HUES64 (cell line): Measurements from ENCODE around the gene ZNF700.
A peak's percentile ranks its signal among the peaks of the same experiment; 100 is the strongest.
"Not testable (repeated sequence)": the region's sequence is repeated elsewhere in the genome, so short reads cannot be mapped to it uniquely, and the experiment has no call there.

Source experiments
- H3K27ac ChIP-seq: 2 replicates; pipeline ENCODE4 v1.7.0; 2013; ENCODE audit warnings: low read depth, low read length, inconsistent platforms
- H3K27me3 ChIP-seq: 2 replicates; pipeline ENCODE4 v1.6.1; 2013; ENCODE audit warnings: mild to moderate bottlenecking, low read length; ENCODE audit not compliant: insufficient read depth
- H3K36me3 ChIP-seq: 2 replicates; pipeline ENCODE4 v1.6.1; 2013; ENCODE audit warnings: mild to moderate bottlenecking, low read length; ENCODE audit not compliant: insufficient read depth
- H3K4me1 ChIP-seq: 2 replicates; pipeline ENCODE4 v1.6.1; 2013; ENCODE audit warnings: mild to moderate bottlenecking, low read length, moderate library complexity; ENCODE audit not compliant: insufficient read depth
- H3K4me3 ChIP-seq: 2 replicates; pipeline ENCODE4 v1.5.1; 2013; ENCODE audit warnings: mild to moderate bottlenecking, low read length, moderate library complexity
- H3K9ac ChIP-seq: 2 replicates; pipeline ENCODE4 v1.6.1; 2013; ENCODE audit warnings: mild to moderate bottlenecking, low read depth, low read length
- H3K9me3 ChIP-seq: 2 replicates; pipeline ENCODE4 v1.6.1; 2013; ENCODE audit warnings: low read depth, low read length; ENCODE audit not compliant: insufficient read depth
- WGBS: fragments of 150-250, 120-280 bp; methylation state at CpG from one replicate; pipeline ENCODE4 v1.1.7; 2013; ENCODE audit warnings: missing lambda C conversion rate; 5-methylcytosine and 5-hydroxymethylcytosine counted together

Gene ZNF700

GRCh38 chr19:11989112-11989456 lies 64.2 kb downstream of the ZNF700 start:
- Histone ChIP-seq H3K4me3 (peak overlapping the region; percentile 88), H3K27me3 (no peaks in the 10 kb centered on the region), H3K9me3 (no peaks in the 10 kb centered on the region), H3K27ac (no peak overlapping the region), H3K4me1 (0 out of 2 replicates have a peak, but pooled peaks cover 4% of the 10 kb centered on the region), H3K9ac (no peak overlapping the region), H3K36me3 (peaks cover 15% of the 10 kb centered on the region)
- WGBS = 90% methylated on average over 9 of the region's 9 CpGs

- WGBS = 93% methylated on average over 3 of the region's 4 CpGs
These were observed 67.0 kb downstream of the ZNF700 start for GRCh38 chr19:11991921-11992320.

DNA sequence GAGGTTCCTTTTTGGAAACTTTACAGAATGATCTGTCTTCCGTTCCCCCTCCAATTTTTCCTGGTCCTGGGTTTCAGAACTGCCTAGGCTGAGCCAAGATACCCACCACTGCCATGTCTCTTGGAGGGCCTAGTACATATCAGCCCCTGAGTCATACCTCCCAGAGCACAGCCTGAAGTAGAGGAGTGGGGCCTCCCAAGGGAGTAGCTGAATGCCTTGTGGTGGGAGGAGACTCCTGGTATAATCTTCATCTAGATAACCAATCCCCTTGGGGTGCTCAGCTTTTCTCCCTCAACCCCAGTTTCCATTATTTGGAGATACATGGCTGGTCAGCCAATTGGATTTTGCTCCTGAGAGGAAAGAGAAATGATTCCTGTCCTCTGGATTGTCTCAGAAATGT lies 70.3 kb downstream of the ZNF700 start:
- Histone ChIP-seq H3K27me3 (no peaks in the 10 kb centered on the region), H3K27ac (no peak overlapping the region), H3K4me3 (no peak overlapping the region), H3K36me3 (peaks cover 9% of the 10 kb centered on the region), H3K9ac (no peak overlapping the region), H3K9me3 (no peaks in the 10 kb centered on the region), H3K4me1 (no peaks in the 10 kb centered on the region)
- 93% methylated on average over 1 of the region's 1 CpG for WGBS

More at GRCh38 chr19:11991921-11992320, 67.0 kb downstream of the ZNF700 start:
- H3K4me3 ChIP-seq, H3K27me3 ChIP-seq, H3K4me1 ChIP-seq, H3K9ac ChIP-seq, H3K27ac ChIP-seq, H3K9me3 ChIP-seq: not testable (repeated sequence)
- peaks cover 15% of the 10 kb centered on the region for H3K36me3 ChIP-seq
